Bronchial epithelial cell (primary cell): ENCODE results near the gene NEDD4L. TPM values are rescaled to one million over a fixed set of nuclear protein-coding genes. Genes with fewer than 3 reads are reported as not detected.

Source experiments
- DNase-seq: peaks from one replicate; pipeline ENCODE4 v3.0.0-alpha.2; 2010; ENCODE audit warnings: low read depth
- FAIRE-seq: peaks from 2 replicates; lab custom pipeline; 2011; peaks lifted over from hg19 to GRCh38; lab: Jason Lieb, UNC
- H3K27me3 ChIP-seq: 2 replicates; pipeline ENCODE4 v1.5.1; 2011; ENCODE audit warnings: low read length; ENCODE audit not compliant: control insufficient read depth, insufficient read depth
- H3K36me3 ChIP-seq: 2 replicates; pipeline ENCODE4 v1.5.1; 2011; ENCODE audit warnings: low read length; ENCODE audit not compliant: control insufficient read depth, insufficient read depth
- H3K4me3 ChIP-seq: 2 replicates; pipeline ENCODE4 v1.5.1; 2011; ENCODE audit warnings: mild to moderate bottlenecking, low read depth, low read length, control low read depth
- CTCF ChIP-seq: IDR thresholded peaks from 2 replicates; pipeline ENCODE4 v1.5.1; 2011; ENCODE audit warnings: mild to moderate bottlenecking, moderate library complexity, low read length, control low read depth, inconsistent platforms; ENCODE audit not compliant: insufficient read depth, severe bottlenecking
- total RNA-seq: library from RNA; depleted of rRNA; stranded (reverse); fragments of >200 nt; gene quantifications from 2 replicates; pipeline ENCODE4 v1.2.1, GENCODE V29; 2014

The NEDD4L gene
- total RNA-seq, 1 donor from 2014 or later, result 11.3 TPM

- no peak for TF ChIP-seq CTCF
- no peaks in the 10 kb centered on the region for H3K27me3 ChIP-seq
- FAIRE-seq (no peak), DNase-seq (no peak)
- no peak overlapping the region for H3K4me3 ChIP-seq
- no peaks in the 10 kb centered on the region for H3K36me3 ChIP-seq
Observed at GRCh38 chr18:58156516-58156915, 112.5 kb downstream of the NEDD4L start.

DNA sequence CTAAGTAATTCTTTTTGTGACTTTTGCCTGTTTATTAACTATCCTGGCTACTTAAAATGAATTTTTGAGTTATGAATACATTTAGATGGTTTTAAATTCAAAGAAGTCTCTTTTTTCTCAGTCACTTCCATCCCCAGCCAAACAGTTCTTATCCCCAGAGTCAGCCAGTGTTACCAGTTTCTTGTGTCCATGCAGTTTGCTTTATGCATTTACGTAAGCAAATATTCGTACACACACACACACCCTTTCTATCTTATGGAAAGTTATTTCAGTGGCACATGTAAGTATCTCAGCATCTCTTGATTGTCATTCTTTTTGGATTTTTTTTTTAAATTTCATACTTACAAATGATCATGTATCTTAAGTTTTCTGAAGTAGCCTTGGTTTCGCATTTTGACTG, 113.2 kb downstream of the NEDD4L start:
- no peak for TF ChIP-seq CTCF
- DNase-seq, result no peak
- no peaks in the 10 kb centered on the region for H3K27me3 ChIP-seq
- no peak for FAIRE-seq
- H3K36me3 ChIP-seq, result no peaks in the 10 kb centered on the region
- H3K4me3 ChIP-seq, result no peak overlapping the region

DNA sequence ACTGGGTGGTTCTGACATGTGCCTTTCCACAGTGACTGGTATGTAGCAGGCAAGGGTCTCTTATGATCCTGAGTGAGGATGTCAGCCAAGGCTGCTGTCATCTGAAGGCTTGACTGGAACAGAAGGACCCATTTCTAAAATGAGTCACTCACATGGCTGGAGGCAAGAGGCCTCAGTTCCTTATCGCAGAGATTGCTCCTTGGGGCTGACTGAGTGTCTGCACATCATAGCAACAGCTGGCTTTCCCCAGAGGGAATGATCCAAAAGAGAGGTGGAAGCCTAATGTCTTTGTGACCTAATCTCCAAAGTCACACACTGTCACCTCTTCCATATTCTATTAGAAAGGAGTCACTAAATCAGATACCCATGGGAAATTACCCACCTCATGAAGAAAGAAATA, 114.0 kb downstream of the NEDD4L start:
- DNase-seq (peak; percentile 27), FAIRE-seq (no peak)
- Histone ChIP-seq H3K4me3 (no peak overlapping the region), H3K36me3 (no peaks in the 10 kb centered on the region), H3K27me3 (no peaks in the 10 kb centered on the region)
- no peak for TF ChIP-seq CTCF

DNA sequence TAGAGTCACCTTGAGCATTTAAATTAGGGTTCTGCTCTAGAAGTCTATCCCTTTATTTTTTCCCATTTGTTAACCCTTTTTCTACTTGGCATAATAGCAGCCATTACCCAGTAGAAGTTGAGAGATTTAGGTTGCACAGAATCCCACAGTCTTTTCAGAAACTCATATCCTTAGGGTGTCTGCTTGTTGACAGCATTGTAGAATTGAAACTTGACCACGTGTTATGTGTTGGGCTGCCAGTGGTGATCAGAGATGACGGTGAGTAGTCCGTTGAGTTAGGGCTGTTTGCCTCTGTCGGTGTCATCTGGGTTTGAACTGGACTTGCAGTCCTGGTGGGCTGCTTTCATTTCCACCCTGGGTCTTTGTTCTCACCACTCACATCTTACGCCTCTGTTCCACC, 114.4 kb downstream of the NEDD4L start:
- no peak for FAIRE-seq
- no peak for DNase-seq
- no peak overlapping the region for H3K4me3 ChIP-seq
- peaks cover 1% of the 10 kb centered on the region for H3K36me3 ChIP-seq
- no peak for TF ChIP-seq CTCF
- no peaks in the 10 kb centered on the region for H3K27me3 ChIP-seq

DNA sequence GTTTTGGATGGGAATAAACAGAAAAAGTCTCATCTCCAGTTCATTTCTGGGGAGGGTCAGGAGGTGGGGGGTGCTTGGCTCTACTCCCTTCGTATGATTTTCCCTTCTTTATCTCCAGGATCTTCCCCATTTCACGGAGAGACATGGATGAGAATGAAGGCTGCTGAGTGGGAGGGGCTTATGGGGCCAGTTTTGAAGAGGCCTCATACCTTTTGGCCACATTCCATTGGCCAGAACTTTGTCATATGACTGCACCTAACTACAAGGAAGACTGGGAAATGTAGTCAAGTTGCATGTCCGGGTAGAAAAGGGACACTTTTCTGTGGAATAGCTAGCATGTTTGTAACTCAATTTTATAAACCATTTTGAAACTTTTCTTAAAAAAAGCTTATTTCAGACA, 117.6 kb downstream of the NEDD4L start:
- no peak for FAIRE-seq
- peak; percentile 39 for DNase-seq
- Histone ChIP-seq H3K27me3 (no peaks in the 10 kb centered on the region), H3K4me3 (no peak overlapping the region), H3K36me3 (peaks cover 1% of the 10 kb centered on the region)
- TF ChIP-seq CTCF, result no peak

DNA sequence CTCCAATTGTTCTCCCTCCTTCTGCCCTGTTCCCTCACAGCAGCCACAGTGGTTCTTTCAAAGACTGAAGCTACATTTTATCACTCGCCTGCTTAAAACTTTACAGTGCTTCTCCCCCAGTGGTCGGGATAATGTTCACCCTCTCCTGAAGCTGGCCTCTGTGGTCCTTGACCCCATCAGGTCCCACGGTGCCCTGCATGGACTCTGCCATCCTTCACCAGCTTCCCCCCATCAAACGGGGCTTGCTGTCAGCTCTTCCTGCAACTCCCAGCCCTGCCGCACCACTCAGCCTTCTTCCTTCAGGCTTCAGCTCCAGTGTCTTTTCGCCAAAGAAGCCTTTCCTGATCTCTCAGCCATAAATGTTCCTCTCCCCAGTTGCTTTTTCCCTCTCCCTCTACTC, 118.1 kb downstream of the NEDD4L start:
- no peaks in the 10 kb centered on the region for H3K27me3 ChIP-seq
- FAIRE-seq, result no peak
- H3K4me3 ChIP-seq, result no peak overlapping the region
- H3K36me3 ChIP-seq, result peaks cover 1% of the 10 kb centered on the region
- no peak for TF ChIP-seq CTCF
- DNase-seq, result no peak
